Breast epithelium (tissue), 4 donors: Measurements from ENCODE around the gene AOPEP. TPM values are rescaled to one million over a fixed set of nuclear protein-coding genes. Genes with fewer than 3 reads are reported as not detected.

Experiments used
- DNase-seq, 2 donors: peaks; one replicate each; pipeline ENCODE4 v3.0.0-alpha.2; 2019; ENCODE audit warnings: low spot score in 2 of 2
- H3K27ac ChIP-seq, 2 donors: fragments of 200-600 bp; sonication (generic) in 1 of 2; one replicate each; pipeline ENCODE4 v1.5.1; 2016 to 2019; ENCODE audit warnings: mild to moderate bottlenecking in 1 of 2
- H3K27me3 ChIP-seq, 2 donors: fragments of 200-600 bp; sonication (generic) in 1 of 2; one replicate each; pipeline versions ENCODE4 v1.5.1 to v1.6.0; 2017 to 2019; ENCODE audit warnings: control low read depth in 1 of 2, mild to moderate bottlenecking in 1 of 2
- H3K36me3 ChIP-seq: fragments of 200-600 bp; one replicate; pipeline ENCODE4 v1.5.1; 2019
- H3K4me1 ChIP-seq, 2 donors: fragments of 200-600 bp; sonication (generic); one replicate each; pipeline ENCODE4 v1.5.1; 2016 to 2019; ENCODE audit warnings: control low read depth in 1 of 2
- H3K4me3 ChIP-seq, 3 donors: fragments of 200-600 bp; sonication (generic); 1 replicate in 2 of 3; 2 replicates in 1 of 3; pipeline ENCODE4 v1.5.1; 2016 to 2019; ENCODE audit warnings: mild to moderate bottlenecking in 3 of 3, moderate library complexity in 2 of 3
- H3K9me3 ChIP-seq, 2 donors: fragments of 200-600 bp; sonication (generic) in 1 of 2; one replicate each; pipeline ENCODE4 v1.5.1; 2016 to 2019; ENCODE audit warnings: control low read depth in 1 of 2
- POLR2A ChIP-seq: fragments of 450-650 bp; IDR thresholded peaks from one replicate; pipeline ENCODE4 v1.6.1; 2016; ENCODE audit warnings: antibody characterized with exemption, mild to moderate bottlenecking, moderate library complexity
- POLR2AphosphoS5 ChIP-seq, 3 donors: sonication (generic); formaldehyde crosslinking; IDR thresholded peaks; one replicate each; pipeline ENCODE4 v1.6.1; 2017; ENCODE audit warnings: antibody characterized with exemption in 3 of 3
- intact Hi-C: fragments of 100-400 bp; cut with DNase I; formaldehyde crosslinking; loops from one replicate; pipeline ENCODE4 v1.15.1; 2023; ENCODE audit warnings: low total_unique reads
- total RNA-seq, 3 donors: library from RNA; depleted of rRNA; stranded (reverse); fragments of >200 nt; gene quantifications; one replicate each; pipeline ENCODE4 v1.1.0, GENCODE V29; 2016
- TF ChIP-seq, protein P1 (sequence below), 3 donors: fragments of 450-650 bp; IDR thresholded peaks; one replicate each; pipeline ENCODE4 v1.5.1; 2016 to 2017; ENCODE audit warnings: antibody characterized with exemption in 3 of 3, mild to moderate bottlenecking in 3 of 3, moderate library complexity in 3 of 3

The AOPEP gene
- total RNA-seq, 3 donors from 2014 or later: 15.5 to 94.1 (median 87.5) TPM

DNA sequence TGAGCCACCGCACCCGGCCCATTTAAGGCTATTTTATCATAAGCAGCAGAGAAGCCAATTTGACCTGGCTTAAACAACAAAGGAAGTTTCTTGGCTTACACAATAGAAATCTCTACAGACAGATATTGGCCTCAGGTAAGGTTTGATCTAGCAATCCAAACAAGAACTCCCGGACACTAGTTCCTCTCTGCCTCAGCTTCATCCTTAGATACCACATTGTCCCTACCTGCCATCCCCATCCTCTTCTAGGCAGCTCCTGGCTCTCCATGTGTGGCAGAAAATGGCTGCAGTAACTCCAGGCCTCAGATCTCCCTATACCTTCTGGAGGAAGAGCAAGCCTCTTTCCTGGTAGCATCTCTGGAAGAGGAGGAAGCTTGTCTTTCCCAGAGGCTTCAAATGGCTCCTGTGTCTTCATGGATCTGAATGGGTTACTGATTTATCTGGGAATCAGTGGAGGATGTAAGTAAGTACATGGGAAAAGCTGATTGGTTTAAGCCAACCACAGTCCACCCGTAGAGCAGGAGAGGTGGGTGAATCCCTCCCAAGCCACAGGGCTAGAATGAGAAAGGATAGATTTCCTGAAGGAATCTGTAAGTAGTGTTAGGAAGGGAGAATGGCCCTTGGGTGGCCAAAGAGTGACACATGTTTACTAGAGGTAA lies 26.7 kb upstream of the AOPEP start:
- Histone ChIP-seq H3K27ac (no peak overlapping the region), H3K4me1 (no peaks in the 10 kb centered on the region), H3K4me3 (no peak overlapping the region), H3K36me3 (no peaks in the 10 kb centered on the region), H3K27me3 (no peaks in the 10 kb centered on the region), H3K9me3 (no peaks in the 10 kb centered on the region)
- TF ChIP-seq, protein P1, sequence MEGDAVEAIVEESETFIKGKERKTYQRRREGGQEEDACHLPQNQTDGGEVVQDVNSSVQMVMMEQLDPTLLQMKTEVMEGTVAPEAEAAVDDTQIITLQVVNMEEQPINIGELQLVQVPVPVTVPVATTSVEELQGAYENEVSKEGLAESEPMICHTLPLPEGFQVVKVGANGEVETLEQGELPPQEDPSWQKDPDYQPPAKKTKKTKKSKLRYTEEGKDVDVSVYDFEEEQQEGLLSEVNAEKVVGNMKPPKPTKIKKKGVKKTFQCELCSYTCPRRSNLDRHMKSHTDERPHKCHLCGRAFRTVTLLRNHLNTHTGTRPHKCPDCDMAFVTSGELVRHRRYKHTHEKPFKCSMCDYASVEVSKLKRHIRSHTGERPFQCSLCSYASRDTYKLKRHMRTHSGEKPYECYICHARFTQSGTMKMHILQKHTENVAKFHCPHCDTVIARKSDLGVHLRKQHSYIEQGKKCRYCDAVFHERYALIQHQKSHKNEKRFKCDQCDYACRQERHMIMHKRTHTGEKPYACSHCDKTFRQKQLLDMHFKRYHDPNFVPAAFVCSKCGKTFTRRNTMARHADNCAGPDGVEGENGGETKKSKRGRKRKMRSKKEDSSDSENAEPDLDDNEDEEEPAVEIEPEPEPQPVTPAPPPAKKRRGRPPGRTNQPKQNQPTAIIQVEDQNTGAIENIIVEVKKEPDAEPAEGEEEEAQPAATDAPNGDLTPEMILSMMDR (IDR thresholded peaks at IDR 0.05): no peak
- TF ChIP-seq POLR2AphosphoS5 (IDR thresholded peaks at IDR 0.05): no peak
- no peak for TF ChIP-seq POLR2A
- DNase-seq: no peak
- intact Hi-C loops: loop anchor here (10.0 kb wide), 1 partner anchor 215 kb away; no protein-coding TSS in a partner anchor

DNA sequence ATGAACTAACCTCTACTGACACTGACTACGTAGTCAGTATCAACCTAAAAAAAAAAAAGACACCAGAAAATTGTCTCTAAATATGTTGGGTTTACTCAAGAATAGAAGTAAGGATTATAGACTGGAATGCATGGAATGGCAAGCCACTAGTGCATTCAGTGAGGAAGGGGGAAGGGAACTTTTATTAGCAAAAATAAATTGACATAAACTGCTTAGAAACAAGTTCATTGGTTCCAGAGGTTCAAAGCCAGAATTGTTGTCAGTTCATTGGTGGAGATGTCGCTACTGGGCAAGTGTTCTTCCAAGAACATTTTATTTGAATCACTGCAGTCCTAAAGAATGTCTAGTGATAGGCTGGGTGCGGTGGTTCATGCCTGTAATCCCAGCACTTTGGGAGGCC lies 26.1 kb upstream of the AOPEP start:
- Histone ChIP-seq H3K27me3 (no peaks in the 10 kb centered on the region), H3K9me3 (no peaks in the 10 kb centered on the region), H3K36me3 (no peaks in the 10 kb centered on the region), H3K4me1 (no peaks in the 10 kb centered on the region), H3K4me3 (no peak overlapping the region), H3K27ac (no peak overlapping the region)
- TF ChIP-seq POLR2AphosphoS5 (IDR thresholded peaks at IDR 0.05) (no peak), POLR2A (no peak)
- TF ChIP-seq, protein P1 (IDR thresholded peaks at IDR 0.05): no peak
- no peak for DNase-seq
- intact Hi-C loops: loop anchor here (10.0 kb wide), 1 partner anchor 216 kb away; no protein-coding TSS in a partner anchor

DNA sequence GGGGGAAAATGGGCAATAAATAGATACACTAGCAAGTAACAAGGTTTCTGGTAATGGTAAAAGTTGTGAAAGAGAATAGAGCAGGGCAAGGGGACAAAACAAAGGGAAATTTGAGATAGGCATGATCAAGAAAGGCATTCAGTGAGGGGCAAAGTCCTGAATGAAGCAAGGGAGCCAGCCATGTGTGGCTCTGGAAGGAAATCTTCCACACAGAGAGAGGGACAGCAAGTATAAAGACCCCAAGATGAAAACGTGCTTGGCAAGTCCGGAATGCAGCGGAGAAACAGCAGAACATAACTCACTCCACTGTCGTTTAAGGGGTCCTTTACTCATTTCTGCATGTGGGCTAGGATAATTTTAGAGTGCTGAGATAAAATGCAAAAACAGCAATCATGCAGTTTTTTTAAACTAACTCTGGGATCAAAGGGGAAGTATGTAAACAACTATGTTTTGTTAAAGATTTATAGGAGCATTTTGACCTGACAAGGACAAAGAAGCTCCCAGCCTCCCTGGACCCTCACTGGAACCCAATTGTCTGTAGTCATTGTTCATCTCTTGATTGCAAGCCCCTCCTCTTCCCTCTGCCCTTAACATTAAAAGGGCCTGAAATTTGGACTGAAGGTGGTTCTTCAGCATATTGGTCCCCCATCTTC lies 22.9 kb upstream of the AOPEP start:
- intact Hi-C loops: loop anchor here (10.0 kb wide), 1 partner anchor 219 kb away; no protein-coding TSS in a partner anchor

DNA sequence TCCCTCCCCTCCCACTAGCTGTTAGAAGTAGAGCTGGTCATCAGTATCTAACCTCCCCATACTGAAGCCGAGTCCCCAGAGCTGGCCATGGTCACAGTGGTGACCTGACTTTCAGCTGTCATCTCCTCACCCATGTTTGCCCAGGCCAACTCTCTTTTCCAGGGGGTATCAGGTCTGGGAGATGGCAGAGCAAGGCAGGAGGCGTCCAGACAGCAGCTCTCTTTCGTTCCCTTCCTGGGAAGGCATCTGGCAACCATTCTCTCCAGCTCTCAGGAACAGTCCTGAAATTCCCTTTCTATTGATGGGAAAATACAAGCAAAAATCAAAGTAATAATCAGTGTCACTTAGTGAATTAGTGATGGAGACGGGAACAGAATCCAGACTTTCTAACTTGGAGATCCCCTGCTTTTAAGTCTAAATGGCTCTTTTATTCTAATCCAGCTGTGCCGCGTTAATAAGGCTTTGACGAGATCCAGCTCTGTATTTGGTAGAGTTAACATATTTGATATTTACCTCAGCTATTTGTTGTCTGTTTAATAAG lies 21.3 kb upstream of the AOPEP start:
- no peak for DNase-seq
- TF ChIP-seq POLR2AphosphoS5 (IDR thresholded peaks at IDR 0.05): no peak
- TF ChIP-seq, protein P1 (IDR thresholded peaks at IDR 0.05): no peak
- TF ChIP-seq POLR2A: no peak
- Histone ChIP-seq H3K27me3 (no peaks in the 10 kb centered on the region), H3K36me3 (no peaks in the 10 kb centered on the region), H3K9me3 (no peaks in the 10 kb centered on the region), H3K4me1 (no peaks in the 10 kb centered on the region), H3K27ac (no peak overlapping the region), H3K4me3 (no peak overlapping the region)
- intact Hi-C loops: loop anchor here (10.0 kb wide), 1 partner anchor 220 kb away; no protein-coding TSS in a partner anchor

More for the DNA sequence above, 22.9 kb upstream of the AOPEP start:
- Histone ChIP-seq H3K9me3 (no peaks in the 10 kb centered on the region), H3K4me1 (no peaks in the 10 kb centered on the region), H3K27me3 (no peaks in the 10 kb centered on the region), H3K36me3 (no peaks in the 10 kb centered on the region), H3K27ac (no peak overlapping the region), H3K4me3 (no peak overlapping the region)
- TF ChIP-seq, protein P1 (IDR thresholded peaks at IDR 0.05): no peak
- TF ChIP-seq POLR2AphosphoS5 (IDR thresholded peaks at IDR 0.05) (no peak), POLR2A (no peak)
- DNase-seq: no peak

DNA sequence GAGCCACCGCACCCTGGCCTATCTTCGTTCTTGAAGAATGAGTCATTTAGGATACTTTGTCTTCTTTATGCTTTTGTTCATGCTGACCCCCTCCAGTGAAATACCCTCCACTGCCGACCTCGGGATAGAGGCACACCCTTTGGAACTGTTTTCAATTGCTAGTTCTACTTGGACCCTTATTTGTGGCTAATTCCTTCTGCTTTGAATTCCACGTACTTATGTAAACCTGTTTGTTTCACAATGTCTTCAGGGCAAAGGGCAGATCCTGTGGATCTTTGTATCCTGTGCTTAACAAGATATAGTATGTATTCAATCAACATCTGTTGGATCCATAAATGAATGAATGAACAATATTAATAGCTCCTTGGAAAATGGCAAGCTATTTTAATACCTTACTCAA lies 19.6 kb upstream of the AOPEP start:
- Histone ChIP-seq H3K9me3 (no peaks in the 10 kb centered on the region), H3K36me3 (no peaks in the 10 kb centered on the region), H3K27me3 (no peaks in the 10 kb centered on the region), H3K4me1 (no peaks in the 10 kb centered on the region), H3K4me3 (no peak overlapping the region), H3K27ac (no peak overlapping the region)
- intact Hi-C loops: loop anchor here (10.0 kb wide), 1 partner anchor 222 kb away; no protein-coding TSS in a partner anchor
- no peak for DNase-seq
- TF ChIP-seq, protein P1 (IDR thresholded peaks at IDR 0.05): no peak
- TF ChIP-seq POLR2A (no peak), POLR2AphosphoS5 (IDR thresholded peaks at IDR 0.05) (no peak)
